ENCODE results near the gene NTN1.

NTN1 gene

DNA sequence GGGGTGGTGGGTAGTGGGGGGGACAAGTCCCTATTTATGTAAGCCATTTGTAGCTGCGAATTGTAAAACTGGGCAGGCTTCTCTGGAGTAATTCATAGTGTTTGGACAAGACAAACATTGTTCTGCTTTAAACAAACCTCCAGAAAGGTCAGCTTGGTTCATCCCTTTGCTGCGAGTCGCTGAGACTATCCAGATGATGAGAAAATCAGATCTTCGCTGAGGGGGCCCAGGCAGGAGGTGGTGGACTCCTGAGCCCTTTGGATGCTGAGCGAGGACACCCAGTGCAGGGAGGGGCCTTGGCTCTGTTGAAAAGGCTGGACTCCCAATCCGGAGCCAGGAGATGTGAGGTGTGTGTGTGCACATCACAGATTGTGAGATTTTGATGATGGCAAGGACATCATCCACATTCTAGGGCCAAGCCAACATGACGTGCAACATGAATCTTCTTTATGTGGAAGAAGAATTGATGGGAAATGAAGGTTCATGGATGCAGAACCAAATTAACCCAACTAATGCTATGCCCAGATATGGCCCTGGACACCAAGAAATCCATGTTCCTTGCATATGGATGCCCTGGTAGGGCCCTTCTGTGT, 15.0 kb upstream of the NTN1 start:
- DNase-seq (ENCODE audit: low read depth) = no peak

DNA sequence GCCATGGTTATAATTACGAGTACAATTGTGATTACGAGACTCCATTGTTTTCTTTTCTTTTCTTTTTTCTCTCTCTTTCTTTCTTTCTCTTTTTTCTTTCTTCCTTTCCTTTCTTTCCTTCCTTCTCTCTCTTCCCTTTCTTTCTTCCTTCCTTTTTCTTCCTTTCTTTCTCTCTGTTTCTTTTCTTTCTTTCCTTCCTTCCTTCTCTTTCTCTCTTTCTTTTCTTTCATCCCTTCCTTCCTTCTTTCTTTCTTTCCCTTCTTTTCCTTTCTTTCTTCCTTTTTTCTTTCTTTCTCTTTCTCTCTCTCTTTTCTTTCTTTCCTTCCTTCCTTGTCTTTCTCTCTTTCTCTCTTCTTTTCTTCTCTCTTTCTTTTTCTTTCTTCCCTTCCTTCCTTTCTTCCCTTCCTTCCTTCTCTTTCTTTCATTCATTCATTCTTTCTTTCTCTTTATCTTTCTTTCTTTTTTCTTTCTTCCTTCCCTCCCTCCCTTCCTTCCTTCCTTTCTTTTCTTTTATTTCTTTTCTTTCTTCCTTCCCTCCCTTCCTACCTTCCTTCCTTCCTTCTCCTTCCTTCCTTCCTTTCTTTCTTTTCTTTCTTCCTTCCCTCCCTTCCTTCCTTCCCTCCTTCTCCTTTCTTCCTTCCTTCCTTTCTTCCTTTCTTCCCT, 14.1 kb upstream of the NTN1 start:
- no peak for DNase-seq (ENCODE audit: low read depth)

DNA sequence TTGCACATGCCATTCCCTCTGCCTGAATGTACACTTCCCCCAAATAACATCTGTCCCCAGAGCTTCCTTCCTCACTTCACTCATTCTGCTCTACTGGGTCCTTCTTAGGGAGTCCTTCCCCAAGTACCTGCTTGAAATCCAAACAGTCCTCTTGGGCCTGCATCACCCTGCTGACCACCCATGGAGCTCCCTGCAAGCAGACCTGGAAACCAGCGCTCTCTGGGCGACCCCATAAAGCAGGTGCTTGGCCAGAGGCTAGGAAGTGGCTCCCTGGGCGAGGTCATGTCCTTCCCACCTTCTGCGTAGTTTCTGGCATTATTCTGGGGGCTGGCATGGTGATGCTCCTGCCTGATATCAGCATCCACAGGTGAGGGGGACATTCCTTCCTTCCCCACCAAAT, 12.2 kb upstream of the NTN1 start:
- DNase-seq (ENCODE audit: low read depth) = no peak

DNA sequence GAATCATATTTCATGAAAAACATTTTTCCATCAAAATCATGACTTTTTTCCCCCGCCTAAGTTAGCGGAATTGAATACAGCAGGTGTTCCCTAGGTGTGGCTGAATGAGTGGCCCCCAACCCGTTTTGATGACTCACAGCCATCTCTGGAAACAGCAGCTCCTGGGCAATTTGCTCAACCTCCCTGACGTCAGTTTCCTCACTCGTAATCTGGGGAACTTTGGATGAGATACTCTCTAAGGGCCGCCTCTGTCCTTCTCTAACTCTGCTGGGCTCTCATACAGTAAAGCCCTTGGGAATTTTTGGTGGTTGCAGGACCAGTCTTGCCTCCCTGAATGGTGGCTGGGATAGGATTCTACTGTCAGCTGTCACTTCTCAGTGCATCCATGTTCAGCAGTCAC, 11.6 kb upstream of the NTN1 start:
- DNase-seq (ENCODE audit: low read depth) = no peak

GRCh38 chr17:9011001-9011400, 10.3 kb upstream of the NTN1 start:
- no peak for DNase-seq (ENCODE audit: low read depth)

GRCh38 chr17:9016941-9017552, 4.3 kb upstream of the NTN1 start:
- DNase-seq (ENCODE audit: low read depth) = no peak

GRCh38 chr17:9018726-9019125, 2.6 kb upstream of the NTN1 start:
- no peak for DNase-seq (ENCODE audit: low read depth)

- no peak for DNase-seq (ENCODE audit: low read depth)
Measured at GRCh38 chr17:9020096-9020823, 1.1 kb upstream of the NTN1 start.

GRCh38 chr17:9020824-9021157, 519 bp upstream of the NTN1 start:
- DNase-seq (ENCODE audit: low read depth) = no peak

DNA sequence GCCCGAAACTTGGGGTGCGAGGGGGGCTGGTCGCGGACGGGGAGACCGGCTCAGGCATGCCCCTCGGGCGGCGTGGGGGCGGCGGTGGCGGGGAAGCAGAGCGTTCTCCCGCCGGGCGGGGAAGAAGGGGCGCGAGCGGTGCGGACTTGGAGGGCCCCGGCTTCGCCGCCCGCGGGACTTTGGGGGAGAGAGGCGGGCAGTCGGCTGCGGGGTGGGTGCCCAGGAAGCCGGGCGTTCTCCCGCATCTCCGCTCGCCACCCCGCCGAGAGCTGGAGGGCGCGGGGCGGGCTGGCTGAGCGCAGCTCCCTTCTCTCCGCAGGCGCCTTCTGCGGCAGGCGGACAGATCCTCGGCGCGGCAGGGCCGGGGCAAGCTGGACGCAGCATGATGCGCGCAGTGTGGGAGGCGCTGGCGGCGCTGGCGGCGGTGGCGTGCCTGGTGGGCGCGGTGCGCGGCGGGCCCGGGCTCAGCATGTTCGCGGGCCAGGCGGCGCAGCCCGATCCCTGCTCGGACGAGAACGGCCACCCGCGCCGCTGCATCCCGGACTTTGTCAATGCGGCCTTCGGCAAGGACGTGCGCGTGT, 772 bp downstream of the NTN1 start:
- DNase-seq (ENCODE audit: low read depth) = peak; percentile 11

DNA sequence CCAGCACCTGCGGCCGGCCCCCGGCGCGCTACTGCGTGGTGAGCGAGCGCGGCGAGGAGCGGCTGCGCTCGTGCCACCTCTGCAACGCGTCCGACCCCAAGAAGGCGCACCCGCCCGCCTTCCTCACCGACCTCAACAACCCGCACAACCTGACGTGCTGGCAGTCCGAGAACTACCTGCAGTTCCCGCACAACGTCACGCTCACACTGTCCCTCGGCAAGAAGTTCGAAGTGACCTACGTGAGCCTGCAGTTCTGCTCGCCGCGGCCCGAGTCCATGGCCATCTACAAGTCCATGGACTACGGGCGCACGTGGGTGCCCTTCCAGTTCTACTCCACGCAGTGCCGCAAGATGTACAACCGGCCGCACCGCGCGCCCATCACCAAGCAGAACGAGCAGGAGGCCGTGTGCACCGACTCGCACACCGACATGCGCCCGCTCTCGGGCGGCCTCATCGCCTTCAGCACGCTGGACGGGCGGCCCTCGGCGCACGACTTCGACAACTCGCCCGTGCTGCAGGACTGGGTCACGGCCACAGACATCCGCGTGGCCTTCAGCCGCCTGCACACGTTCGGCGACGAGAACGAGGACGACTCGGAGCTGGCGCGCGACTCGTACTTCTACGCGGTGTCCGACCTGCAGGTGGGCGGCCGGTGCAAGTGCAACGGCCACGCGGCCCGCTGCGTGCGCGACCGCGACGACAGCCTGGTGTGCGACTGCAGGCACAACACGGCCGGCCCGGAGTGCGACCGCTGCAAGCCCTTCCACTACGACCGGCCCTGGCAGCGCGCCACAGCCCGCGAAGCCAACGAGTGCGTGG, 1.5 kb downstream of the NTN1 start:
- DNase-seq (ENCODE audit: low read depth) = peak; percentile 6

DNA sequence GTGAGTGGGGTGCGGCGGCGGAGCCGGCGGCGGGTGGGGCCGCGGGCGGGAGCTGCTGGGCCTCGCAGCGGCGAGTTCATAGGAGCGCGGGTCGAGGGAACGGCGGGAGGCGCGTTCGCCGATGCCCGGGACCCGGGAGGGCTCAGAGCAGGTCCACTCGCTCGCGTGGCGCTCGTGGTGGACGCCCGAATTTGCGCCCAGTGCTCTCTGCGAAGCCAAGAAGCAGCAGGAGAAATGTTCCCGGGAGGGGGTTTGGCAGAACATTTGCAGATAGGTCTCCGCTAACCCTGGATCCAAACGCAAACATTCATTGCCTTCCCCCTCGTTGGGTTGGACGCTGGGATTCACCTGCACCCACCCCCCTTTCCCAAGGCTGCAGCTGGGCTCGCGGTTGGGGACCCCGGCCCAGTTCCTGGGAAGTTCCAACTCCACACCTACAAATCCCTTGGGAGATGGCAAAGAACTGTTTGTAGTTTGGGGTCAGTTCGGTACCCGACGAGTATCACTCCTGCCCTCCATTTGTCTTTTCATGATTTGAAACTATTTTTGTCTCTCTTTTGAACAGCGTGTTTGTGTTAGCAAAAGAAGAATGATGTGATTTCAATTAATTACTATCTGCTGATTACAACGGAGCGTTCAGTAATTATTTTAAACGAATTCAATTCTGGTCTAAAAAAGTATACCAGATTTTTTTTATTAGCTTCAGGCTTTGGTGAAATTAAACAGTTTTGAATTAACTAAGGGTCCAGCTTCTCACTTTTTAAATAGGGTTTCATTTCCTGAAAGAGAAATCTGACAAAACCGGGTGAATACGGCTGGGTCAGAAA, 2.3 kb downstream of the NTN1 start:
- DNase-seq (ENCODE audit: low read depth) = no peak

DNA sequence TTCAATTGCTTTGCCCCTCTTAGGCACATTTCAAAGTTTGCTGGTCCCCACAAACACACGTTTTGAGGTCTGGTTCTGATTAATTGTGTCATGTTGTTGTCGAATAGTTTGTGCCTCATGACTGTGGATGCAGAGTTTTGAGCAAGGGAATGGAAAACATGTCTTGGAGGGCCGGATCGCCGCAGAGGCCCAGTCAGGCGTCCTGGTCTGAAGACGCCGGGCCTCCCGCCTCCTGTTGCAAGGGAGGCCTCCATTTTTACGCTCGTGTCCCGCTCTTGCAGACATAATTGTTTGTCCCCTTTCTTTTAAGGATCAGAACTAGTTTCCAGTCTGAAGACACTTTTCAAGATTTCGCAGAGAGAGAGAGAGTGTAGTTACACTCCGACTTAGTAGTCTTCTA, 3.2 kb downstream of the NTN1 start:
- DNase-seq (ENCODE audit: low read depth) = no peak

DNA sequence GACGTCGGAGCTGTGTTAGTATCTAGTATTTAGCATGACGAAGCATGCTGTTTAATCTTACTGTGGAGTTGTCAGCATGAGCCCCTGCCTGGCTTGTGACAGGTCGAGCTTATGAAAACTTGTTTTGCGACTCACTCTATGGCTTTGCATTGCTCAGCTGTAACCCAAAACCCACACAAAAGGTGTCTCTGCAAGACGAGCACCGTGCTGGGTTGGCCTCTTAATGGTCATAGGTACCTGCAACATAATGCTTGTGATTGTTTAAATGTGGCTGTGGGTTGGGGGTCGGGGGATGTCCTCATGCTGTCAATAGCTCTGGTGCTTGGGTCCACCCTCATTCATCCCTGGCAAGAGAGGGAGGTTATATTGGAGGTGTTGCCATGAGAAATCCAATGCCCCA, 5.4 kb downstream of the NTN1 start:
- DNase-seq (ENCODE audit: low read depth) = no peak

DNA sequence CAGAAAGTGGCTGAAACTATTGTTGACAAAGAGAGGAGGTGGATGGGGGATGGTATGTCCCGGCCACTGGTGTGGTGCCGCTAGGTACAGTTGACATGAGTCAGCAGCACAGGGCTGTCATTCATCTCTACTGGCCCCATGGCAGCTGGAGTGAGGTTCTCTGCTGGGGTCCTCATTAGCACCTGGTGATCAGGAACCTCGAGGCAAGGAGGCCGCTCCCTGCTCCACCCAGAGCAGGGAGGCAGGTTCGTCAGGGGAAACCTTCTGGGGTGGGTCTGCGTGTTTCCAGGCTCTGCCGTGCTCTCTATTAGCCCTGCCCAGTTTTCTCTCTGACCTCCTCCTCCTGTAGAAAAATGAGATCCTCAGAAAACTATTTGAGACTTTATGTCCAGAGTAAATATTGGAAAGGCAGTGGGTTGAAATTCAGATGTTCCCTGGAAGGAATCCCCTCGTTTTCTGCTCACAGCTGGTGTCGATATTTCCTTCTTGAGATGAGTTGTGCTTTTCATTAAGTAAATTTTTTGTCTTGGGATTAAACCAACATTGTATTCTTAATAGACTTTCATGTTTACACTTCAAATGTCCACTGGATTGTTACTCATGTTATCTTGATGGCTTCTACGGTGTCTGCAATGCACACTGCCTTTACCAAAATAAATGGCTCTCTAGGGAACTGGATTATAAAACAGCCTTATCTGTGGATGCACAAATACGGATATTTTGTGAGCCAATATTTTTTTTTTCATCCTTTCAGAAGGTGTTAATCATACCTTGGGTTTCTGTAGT, 7.1 kb downstream of the NTN1 start:
- DNase-seq (ENCODE audit: low read depth) = no peak

DNA sequence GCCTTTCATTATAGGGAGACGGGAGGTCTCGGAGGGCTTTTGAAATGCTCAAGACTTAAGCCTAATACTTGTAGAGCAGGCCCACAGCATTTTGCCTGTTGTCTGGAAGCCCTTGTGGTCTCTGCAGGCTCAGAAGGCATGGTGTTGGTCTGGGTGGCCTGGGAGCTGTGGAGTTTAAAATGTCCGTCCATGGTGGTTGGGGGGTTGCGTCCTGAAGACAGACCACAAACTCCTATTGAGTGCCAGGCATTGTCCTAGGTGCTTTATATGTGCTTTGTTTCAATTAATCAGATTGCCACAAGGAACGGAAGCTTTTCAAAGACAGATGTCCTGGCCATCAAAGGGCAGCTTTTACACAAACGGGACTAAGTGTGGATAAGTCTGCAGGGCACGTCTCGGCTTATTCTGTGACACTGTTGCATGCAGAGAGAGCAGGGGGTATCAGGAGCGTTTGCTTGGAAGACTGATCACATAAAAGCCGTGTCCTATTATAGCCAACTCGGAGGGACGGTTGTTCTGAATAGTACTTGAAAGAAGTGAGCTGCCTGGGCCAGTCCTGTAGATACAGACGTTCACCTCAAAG, 7.8 kb downstream of the NTN1 start:
- no peak for DNase-seq (ENCODE audit: low read depth)

DNA sequence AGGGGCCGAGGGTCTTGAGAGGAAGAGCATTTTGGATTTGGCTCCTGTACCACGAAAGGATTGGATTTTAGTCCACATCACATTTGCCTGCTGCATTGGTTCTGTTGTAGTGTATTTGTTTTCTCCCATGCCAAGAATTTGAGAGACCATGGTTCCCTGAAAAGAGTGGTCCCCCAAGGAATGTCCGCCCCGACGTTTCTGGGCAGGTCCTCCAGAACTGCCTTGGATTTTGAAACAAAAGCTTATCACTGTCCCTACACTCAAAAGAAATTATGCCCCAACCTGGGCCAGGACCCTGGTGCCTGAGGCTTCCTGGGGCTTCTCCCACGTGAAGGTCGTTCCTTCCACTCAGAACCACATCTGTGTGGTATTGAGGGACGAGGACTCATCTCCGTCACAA, 10.8 kb downstream of the NTN1 start:
- no peak for DNase-seq (ENCODE audit: low read depth)

DNA sequence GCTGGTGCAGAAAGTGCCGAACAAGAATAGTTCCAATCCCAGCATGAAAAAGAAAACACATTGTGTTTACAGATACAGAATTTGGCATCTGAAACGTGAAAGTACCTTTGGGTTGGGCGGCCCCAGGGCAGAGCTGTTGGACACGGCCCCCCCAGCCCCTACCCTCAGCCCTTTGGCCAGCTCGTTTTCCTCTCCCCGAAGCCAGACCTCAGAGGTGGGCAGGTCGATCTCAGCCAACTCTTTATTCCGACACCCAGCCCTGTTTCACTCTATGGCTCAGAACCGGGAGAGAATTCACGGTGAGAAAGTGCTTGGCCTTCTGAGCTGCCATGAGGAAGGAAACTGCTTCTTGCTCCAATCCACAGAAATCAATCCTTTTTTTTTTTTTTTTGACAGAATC, 11.3 kb downstream of the NTN1 start:
- DNase-seq (ENCODE audit: low read depth) = no peak

DNA sequence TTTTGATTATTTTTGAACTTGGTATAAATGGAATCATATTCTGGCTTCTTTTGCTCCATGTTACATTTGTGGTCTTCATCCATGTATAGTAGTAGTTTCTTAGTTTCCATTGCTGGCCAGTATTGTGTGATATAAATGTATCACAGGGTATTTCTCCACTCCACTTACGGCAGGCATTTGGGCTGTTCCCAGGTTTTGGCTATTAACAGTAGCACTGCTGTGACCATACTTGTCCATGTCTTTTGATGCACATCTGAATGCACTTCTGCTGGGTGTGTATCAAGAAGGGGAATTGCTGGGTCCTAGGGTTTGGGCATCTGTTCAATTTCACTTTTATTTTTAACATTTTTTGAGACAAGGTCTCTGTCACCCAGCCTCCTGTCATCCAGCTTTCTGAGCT, 13.9 kb downstream of the NTN1 start:
- no peak for DNase-seq (ENCODE audit: low read depth)

DNA sequence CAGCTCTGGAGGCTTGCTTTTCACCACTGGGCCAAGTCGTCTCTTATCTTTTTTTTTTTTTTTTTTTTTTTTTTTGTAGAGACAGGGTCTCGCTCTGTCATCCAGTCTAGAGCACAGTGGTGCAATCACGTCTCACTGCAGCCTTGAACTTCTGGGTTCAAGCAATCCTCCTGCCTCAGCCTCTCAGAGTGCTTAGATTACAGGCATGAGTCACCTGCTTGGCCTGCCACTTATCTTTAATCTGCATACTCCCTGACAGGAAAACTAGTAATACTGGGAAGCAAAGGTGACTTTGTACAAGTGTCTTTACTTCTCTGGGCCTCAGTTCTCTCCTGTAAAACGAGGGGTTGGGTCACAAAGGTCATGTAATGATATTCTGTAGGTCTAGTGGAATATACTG, 15.0 kb downstream of the NTN1 start:
- no peak for DNase-seq (ENCODE audit: low read depth)

Measured in amniotic epithelial cell (primary cell).